EL (cell line): ENCODE results near the gene SAMSN1.
"Not testable (repeated sequence)": the region's sequence is repeated elsewhere in the genome, so short reads cannot be mapped to it uniquely, and the experiment has no call there.

ENCODE experiments used
- DNase-seq: peaks from one replicate; pipeline ENCODE4 v3.0.0-alpha.2; 2016

The SAMSN1 gene

GRCh38 chr21:14527696-14528652, 18.1 kb downstream of the SAMSN1 start:
- no peak for DNase-seq

GRCh38 chr21:14526836-14527695, 19.0 kb downstream of the SAMSN1 start:
- DNase-seq = no peak

- no peak for DNase-seq
Observed at GRCh38 chr21:14526199-14526598, 19.9 kb downstream of the SAMSN1 start.

GRCh38 chr21:14523234-14523633, 22.9 kb downstream of the SAMSN1 start:
- no peak for DNase-seq

GRCh38 chr21:14522736-14523135, 23.4 kb downstream of the SAMSN1 start:
- no peak for DNase-seq

- DNase-seq = no peak
Observed at GRCh38 chr21:14520535-14520934, 25.6 kb downstream of the SAMSN1 start.

GRCh38 chr21:14519000-14519399, 27.1 kb downstream of the SAMSN1 start:
- no peak for DNase-seq

- DNase-seq = no peak
Observed at GRCh38 chr21:14513804-14514203, 32.3 kb downstream of the SAMSN1 start.

- not testable (repeated sequence) for DNase-seq
Observed at GRCh38 chr21:14506859-14507457, 39.2 kb downstream of the SAMSN1 start.

GRCh38 chr21:14500873-14501272, 45.2 kb downstream of the SAMSN1 start:
- no peak for DNase-seq

GRCh38 chr21:14499316-14499715, 46.8 kb downstream of the SAMSN1 start:
- no peak for DNase-seq

- DNase-seq = no peak
Observed at GRCh38 chr21:14497825-14498224, 48.3 kb downstream of the SAMSN1 start.

- no peak for DNase-seq
Observed at GRCh38 chr21:14495075-14495474, 51.0 kb downstream of the SAMSN1 start.

GRCh38 chr21:14494181-14494580, 51.9 kb downstream of the SAMSN1 start:
- DNase-seq = not testable (repeated sequence)

- DNase-seq = no peak
Observed at GRCh38 chr21:14493731-14494130, 52.4 kb downstream of the SAMSN1 start.

GRCh38 chr21:14492931-14493330, 53.2 kb downstream of the SAMSN1 start:
- DNase-seq = no peak

- no peak for DNase-seq
Observed at GRCh38 chr21:14491269-14491681, 54.8 kb downstream of the SAMSN1 start.

GRCh38 chr21:14488672-14489204, 57.4 kb downstream of the SAMSN1 start:
- no peak for DNase-seq

GRCh38 chr21:14487490-14488432, 58.4 kb downstream of the SAMSN1 start:
- DNase-seq = no peak

GRCh38 chr21:14486869-14487268, 59.2 kb downstream of the SAMSN1 start:
- no peak for DNase-seq

- no peak for DNase-seq
Observed at GRCh38 chr21:14484188-14485009, 61.7 kb downstream of the SAMSN1 start.
